Fibroblast of skin of right quadriceps (primary cell): ENCODE measurements around the gene ACOT7.
A peak's percentile ranks its signal among the peaks of the same experiment; 100 is the strongest.

Experiments
- DNase-seq: peaks from one replicate; pipeline ENCODE4 v3.0.0-alpha.2; 2013

ACOT7 gene

GRCh38 chr1:6359216-6360116, 34.1 kb downstream of the ACOT7 start:
- DNase-seq = peak; percentile 9

GRCh38 chr1:6358757-6359201, 34.8 kb downstream of the ACOT7 start:
- peak; percentile 56 for DNase-seq

GRCh38 chr1:6358144-6358624, 35.4 kb downstream of the ACOT7 start:
- no peak for DNase-seq

- DNase-seq = no peak
These were observed 36.2 kb downstream of the ACOT7 start for GRCh38 chr1:6357243-6357936.

- no peak for DNase-seq
These were observed 37.9 kb downstream of the ACOT7 start for GRCh38 chr1:6355621-6356020.

GRCh38 chr1:6354659-6355317, 38.8 kb downstream of the ACOT7 start:
- DNase-seq = no peak

GRCh38 chr1:6353955-6354658, 39.5 kb downstream of the ACOT7 start:
- no peak for DNase-seq

GRCh38 chr1:6353619-6353954, 40.0 kb downstream of the ACOT7 start:
- DNase-seq = no peak

- no peak for DNase-seq
These were observed 41.4 kb downstream of the ACOT7 start for GRCh38 chr1:6352138-6352563.

- no peak for DNase-seq
These were observed 42.0 kb downstream of the ACOT7 start for GRCh38 chr1:6351480-6352137.

- DNase-seq = no peak
These were observed 43.0 kb downstream of the ACOT7 start for GRCh38 chr1:6350416-6351088.

GRCh38 chr1:6349254-6349943, 44.2 kb downstream of the ACOT7 start:
- no peak for DNase-seq

GRCh38 chr1:6348511-6349191, 44.9 kb downstream of the ACOT7 start:
- peak; percentile 7 for DNase-seq

- peak; percentile 21 for DNase-seq
These were observed 45.7 kb downstream of the ACOT7 start for GRCh38 chr1:6347641-6348487.

GRCh38 chr1:6345460-6345859, 48.1 kb downstream of the ACOT7 start:
- no peak for DNase-seq

GRCh38 chr1:6345009-6345408, 48.6 kb downstream of the ACOT7 start:
- no peak for DNase-seq

GRCh38 chr1:6343506-6344405, 49.8 kb downstream of the ACOT7 start:
- peak; percentile 73 for DNase-seq

GRCh38 chr1:6342056-6342455, 51.5 kb downstream of the ACOT7 start:
- DNase-seq = peak; percentile 30
